Right cardiac atrium (tissue), 5 donors: Measurements from ENCODE around the gene C4orf50. TPM values are rescaled to one million over a fixed set of nuclear protein-coding genes. Genes with fewer than 3 reads are reported as not detected.

Experiments used
- ATAC-seq, 2 donors: fragments of 200-7000 bp; cut with Tn5 transposase; one replicate each; pipeline versions ENCODE4 v1.8.0 to v1.9.1; 2020; ENCODE audit warnings: moderate library complexity in 2 of 2, mild to moderate bottlenecking in 1 of 2
- DNase-seq, 3 donors: peaks; one replicate each; pipeline ENCODE4 v3.0.0-alpha.2; 2020
- H3K27ac ChIP-seq: one replicate; pipeline ENCODE4 v1.5.1; 2013; ENCODE audit warnings: mild to moderate bottlenecking, low read length, control low read depth, moderate library complexity
- H3K27me3 ChIP-seq: one replicate; pipeline ENCODE4 v1.6.1; 2013; ENCODE audit not compliant: control insufficient read depth, insufficient read depth
- H3K4me1 ChIP-seq: one replicate; pipeline ENCODE4 v1.6.1; 2013; ENCODE audit warnings: low read length; ENCODE audit not compliant: control insufficient read depth, insufficient read depth
- H3K4me3 ChIP-seq: one replicate; pipeline ENCODE4 v1.5.1; 2013; ENCODE audit warnings: low read length, control low read depth
- H3K9me3 ChIP-seq: one replicate; pipeline ENCODE4 v1.6.1; 2013; ENCODE audit warnings: low read length; ENCODE audit not compliant: control insufficient read depth
- WGBS: extraction: QIAGEN DNeasy Blood & Tissue Kit; methylation state at CpG from one replicate; pipeline ENCODE4 v1.1.7; 2013; 5-methylcytosine and 5-hydroxymethylcytosine counted together
- intact Hi-C, 4 donors: fragments of 100-400 bp; cut with DNase I; formaldehyde crosslinking; loops; one replicate each; pipeline versions ENCODE4 v1.11.0 to v1.14.0; 2022 to 2023
- polyA plus RNA-seq: library from polyadenylated mRNA; stranded (reverse); fragments of 200-250 nt; gene quantifications from one replicate; pipeline ENCODE4 v1.2.3, GENCODE V29; 2013
- total RNA-seq, 4 donors: library from RNA; stranded (reverse); fragmentation: NEBNext Ultra II Directional; extraction: Animal tissue kit (Norgen Biotek cat#: 25700); gene quantifications; one replicate each; pipeline ENCODE4 v1.2.1, GENCODE V29; 2021
- donor health status: healthy with polysubstance abuse.
- donor health status: DM: no; HTN: yes; CAD: no.
- donor health status: DM: no; HTN: no; CAD: no.
- donor health status: DM: no; HTN: yes; CAD: no; lungs with severe emphysema.
- donor health status: DM: yes; HTN: yes; CAD: no.

The C4orf50 gene
- total and polyA plus RNA-seq, 5 donors: 0.02 to 0.03 (median 0.03) TPM; not detected in 2

GRCh38 chr4:5917672-5918071, 100.6 kb downstream of the C4orf50 start:
- no peaks in the 10 kb centered on the region for H3K27me3 ChIP-seq
- H3K9me3 ChIP-seq: no peaks in the 10 kb centered on the region
- DNase-seq: no peak
- ATAC-seq: no peak
- H3K27ac ChIP-seq: no peak overlapping the region
- WGBS: 60% methylated on average over 11 of the region's 11 CpGs
- no peaks in the 10 kb centered on the region for H3K4me1 ChIP-seq
- intact Hi-C loops: no loop called here
- no peak overlapping the region for H3K4me3 ChIP-seq

GRCh38 chr4:5916229-5916628, 102.0 kb downstream of the C4orf50 start:
- DNase-seq: no peak
- Histone ChIP-seq H3K27me3 (no peaks in the 10 kb centered on the region), H3K9me3 (no peaks in the 10 kb centered on the region), H3K4me3 (no peak overlapping the region), H3K4me1 (no peaks in the 10 kb centered on the region), H3K27ac (no peak overlapping the region)
- ATAC-seq: no peak
- WGBS: 54% methylated on average over 3 of the region's 3 CpGs
- intact Hi-C loops: no loop called here

GRCh38 chr4:5913454-5913853, 104.8 kb downstream of the C4orf50 start:
- Histone ChIP-seq H3K27me3 (no peaks in the 10 kb centered on the region), H3K9me3 (no peaks in the 10 kb centered on the region), H3K27ac (no peak overlapping the region), H3K4me3 (no peak overlapping the region), H3K4me1 (no peaks in the 10 kb centered on the region)
- 85% methylated on average over 7 of the region's 7 CpGs for WGBS
- intact Hi-C loops: no loop called here
- ATAC-seq: no peak
- DNase-seq: no peak

- no peak overlapping the region for H3K27ac ChIP-seq
- 54% methylated on average over 1 of the region's 1 CpG for WGBS
- DNase-seq (no peak), ATAC-seq (no peak)
- intact Hi-C loops: no loop called here
- no peak overlapping the region for H3K4me3 ChIP-seq
- H3K27me3 ChIP-seq: no peaks in the 10 kb centered on the region
- H3K9me3 ChIP-seq: no peaks in the 10 kb centered on the region
- no peaks in the 10 kb centered on the region for H3K4me1 ChIP-seq
Observed at GRCh38 chr4:5912614-5913019, 105.6 kb downstream of the C4orf50 start.

- H3K27ac ChIP-seq: no peak overlapping the region
- H3K27me3 ChIP-seq: no peaks in the 10 kb centered on the region
- H3K4me1 ChIP-seq: no peaks in the 10 kb centered on the region
- no peak for ATAC-seq
- no peak for DNase-seq
- H3K9me3 ChIP-seq: no peaks in the 10 kb centered on the region
- intact Hi-C loops: no loop called here
- no peak overlapping the region for H3K4me3 ChIP-seq
- WGBS: 51% methylated on average over 3 of the region's 3 CpGs
Observed at GRCh38 chr4:5908876-5909427, 109.3 kb downstream of the C4orf50 start.

GRCh38 chr4:5906191-5906590, 112.0 kb downstream of the C4orf50 start:
- no peak for ATAC-seq
- intact Hi-C loops: no loop called here
- Histone ChIP-seq H3K9me3 (no peaks in the 10 kb centered on the region), H3K4me3 (no peak overlapping the region), H3K27ac (no peak overlapping the region), H3K27me3 (no peaks in the 10 kb centered on the region), H3K4me1 (no peaks in the 10 kb centered on the region)
- 18% methylated on average over 5 of the region's 5 CpGs for WGBS
- no peak for DNase-seq

- Histone ChIP-seq H3K4me3 (no peak overlapping the region), H3K27ac (no peak overlapping the region), H3K4me1 (no peaks in the 10 kb centered on the region), H3K27me3 (no peaks in the 10 kb centered on the region), H3K9me3 (no peaks in the 10 kb centered on the region)
- intact Hi-C loops: no loop called here
- no peak for ATAC-seq
- DNase-seq: no peak
- WGBS: 6% methylated on average over 8 of the region's 8 CpGs
Observed at GRCh38 chr4:5905714-5906113, 112.5 kb downstream of the C4orf50 start.

GRCh38 chr4:5900844-5901243, 117.4 kb downstream of the C4orf50 start:
- DNase-seq: no peak
- no peaks in the 10 kb centered on the region for H3K4me1 ChIP-seq
- H3K27me3 ChIP-seq: no peaks in the 10 kb centered on the region
- intact Hi-C loops: no loop called here
- 59% methylated on average over 5 of the region's 5 CpGs for WGBS
- H3K9me3 ChIP-seq: peaks cover 3% of the 10 kb centered on the region
- ATAC-seq: no peak
- no peak overlapping the region for H3K27ac ChIP-seq
- no peak overlapping the region for H3K4me3 ChIP-seq

- intact Hi-C loops: no loop called here
- Histone ChIP-seq H3K9me3 (peaks cover 3% of the 10 kb centered on the region), H3K4me3 (no peak overlapping the region), H3K27ac (no peak overlapping the region), H3K27me3 (no peaks in the 10 kb centered on the region), H3K4me1 (no peaks in the 10 kb centered on the region)
- 63% methylated on average over 5 of the region's 5 CpGs for WGBS
- ATAC-seq (no peak), DNase-seq (no peak)
Observed at GRCh38 chr4:5899881-5900280, 118.3 kb downstream of the C4orf50 start.

- H3K4me1 ChIP-seq: no peaks in the 10 kb centered on the region
- H3K27ac ChIP-seq: no peak overlapping the region
- intact Hi-C loops: no loop called here
- H3K9me3 ChIP-seq: peaks cover 3% of the 10 kb centered on the region
- ATAC-seq (no peak), DNase-seq (no peak)
- 87% methylated on average over 1 of the region's 1 CpG for WGBS
- no peak overlapping the region for H3K4me3 ChIP-seq
- no peaks in the 10 kb centered on the region for H3K27me3 ChIP-seq
Observed at GRCh38 chr4:5899396-5899795, 118.8 kb downstream of the C4orf50 start.

GRCh38 chr4:5897674-5898073, 120.6 kb downstream of the C4orf50 start:
- H3K4me1 ChIP-seq: no peaks in the 10 kb centered on the region
- H3K27me3 ChIP-seq: no peaks in the 10 kb centered on the region
- no peak for DNase-seq
- no peak overlapping the region for H3K27ac ChIP-seq
- intact Hi-C loops: no loop called here
- H3K9me3 ChIP-seq: peaks cover 3% of the 10 kb centered on the region
- ATAC-seq: no peak
- WGBS: 81% methylated on average over 13 of the region's 13 CpGs
- H3K4me3 ChIP-seq: no peak overlapping the region

GRCh38 chr4:5895287-5895686, 122.9 kb downstream of the C4orf50 start:
- Histone ChIP-seq H3K9me3 (peaks cover 3% of the 10 kb centered on the region), H3K27me3 (no peaks in the 10 kb centered on the region), H3K4me3 (no peak overlapping the region), H3K4me1 (no peaks in the 10 kb centered on the region), H3K27ac (no peak overlapping the region)
- 51% methylated on average over 4 of the region's 4 CpGs for WGBS
- intact Hi-C loops: no loop called here
- ATAC-seq (no peak), DNase-seq (no peak)
